NCI-H2171 treated with DMSO at 0.1 percent for 48 hours (cell line): ENCODE measurements around the gene HAUS2.
"Not testable (repeated sequence)": the region's sequence is repeated elsewhere in the genome, so short reads cannot be mapped to it uniquely, and the experiment has no call there.

Experiments
- DNase-seq: peaks from one replicate; lab custom pipeline; 2025; lab: John Stamatoyannopoulos, UW

Gene HAUS2

DNA sequence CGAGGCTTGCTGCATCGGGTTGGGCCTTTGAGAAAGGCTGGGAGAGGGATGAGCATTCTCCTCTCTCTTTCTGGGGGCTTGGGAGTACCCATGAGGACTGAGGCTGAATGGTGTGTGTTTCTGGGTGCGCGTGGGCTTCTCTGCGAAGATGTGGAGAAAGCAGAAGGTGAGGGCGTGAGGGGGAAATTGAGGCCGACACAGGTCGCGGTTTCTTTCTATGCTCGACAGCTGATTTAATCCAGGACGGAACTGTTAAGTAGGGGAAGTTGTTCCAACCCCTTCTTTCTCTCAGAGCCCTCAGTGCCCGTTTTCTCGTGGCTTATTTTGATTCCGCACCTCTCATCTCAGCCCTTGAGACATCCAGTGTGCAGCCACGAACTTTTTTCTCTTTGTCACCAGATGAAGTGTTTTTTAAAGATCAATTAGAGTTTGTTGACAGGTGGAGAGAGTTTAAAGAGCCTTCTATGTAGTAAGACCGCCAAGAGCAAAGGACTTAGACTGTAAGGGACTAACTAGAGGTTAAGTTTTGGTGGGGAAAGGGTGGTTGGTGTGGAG is 27.5 kb downstream of the HAUS2 start:
- DNase-seq = no peak

DNA sequence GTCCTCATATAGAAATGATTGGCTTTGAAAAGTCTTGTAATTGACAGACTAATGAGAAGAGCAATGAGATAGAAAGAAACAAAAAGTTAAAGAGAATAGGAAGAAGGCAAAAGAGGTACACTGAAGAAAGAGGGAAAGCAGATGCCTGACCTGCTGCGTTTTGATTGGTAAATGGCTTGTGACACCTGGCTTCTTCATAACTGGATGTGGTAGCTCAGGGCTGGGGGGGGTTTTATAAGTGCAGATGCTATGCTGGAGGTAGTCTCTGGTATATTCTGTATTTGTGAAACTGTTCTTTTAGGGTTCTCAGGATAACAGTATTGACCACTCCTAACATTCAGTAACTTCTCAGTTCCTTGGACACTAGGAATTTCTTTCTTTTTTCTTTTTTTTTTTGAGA is 28.1 kb downstream of the HAUS2 start:
- peak; percentile 7 for DNase-seq

DNA sequence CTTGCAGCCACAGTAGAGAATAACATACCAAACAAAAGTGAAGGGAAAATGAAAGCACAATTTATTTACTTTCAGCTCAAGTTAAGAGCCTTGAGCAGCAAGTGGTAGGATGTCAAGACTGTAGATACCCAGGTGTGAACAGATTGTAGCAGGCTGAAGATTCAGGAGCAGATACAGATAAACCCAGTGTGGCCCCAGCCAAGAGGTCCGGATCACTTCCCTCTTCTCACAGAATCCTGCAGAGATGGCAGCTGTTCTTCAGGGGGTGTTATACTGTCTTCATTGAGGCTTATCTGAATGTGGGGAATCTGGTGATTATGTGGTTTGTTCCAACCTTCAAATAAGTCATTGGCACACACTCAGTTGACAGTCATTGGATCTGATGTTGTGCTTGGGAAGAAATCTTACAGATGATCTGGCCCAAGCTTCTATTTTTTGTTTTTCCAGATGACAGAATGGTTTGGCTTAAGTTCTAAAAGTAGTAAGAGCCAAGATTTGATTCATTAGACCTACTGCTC is 28.9 kb downstream of the HAUS2 start:
- peak; percentile 71 for DNase-seq

DNA sequence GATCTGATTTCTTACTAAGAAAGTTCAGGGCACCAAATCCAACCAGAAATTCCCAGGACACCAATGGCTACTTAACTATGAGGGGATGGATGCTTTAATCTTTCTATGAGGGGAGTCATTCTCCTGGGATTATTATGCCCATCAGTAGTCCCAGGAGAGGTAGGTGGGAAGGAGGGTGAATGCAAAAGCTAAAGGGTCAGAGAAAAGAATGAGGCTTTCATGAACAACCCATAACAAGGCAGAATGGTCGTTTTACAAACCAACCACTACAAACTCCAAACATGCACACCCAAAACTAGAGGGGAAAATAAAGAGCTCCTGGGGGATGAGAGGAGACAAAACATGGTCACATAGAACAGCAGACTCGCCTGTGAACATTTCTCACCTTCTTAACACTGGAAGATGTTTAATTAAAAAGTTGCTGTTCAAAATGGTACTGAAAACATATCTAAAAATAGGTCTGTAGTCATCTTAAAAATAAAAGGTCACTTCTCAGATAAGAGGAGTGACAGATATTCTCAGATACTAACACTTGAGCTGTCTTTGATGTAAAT is 30.4 kb downstream of the HAUS2 start:
- no peak for DNase-seq

DNA sequence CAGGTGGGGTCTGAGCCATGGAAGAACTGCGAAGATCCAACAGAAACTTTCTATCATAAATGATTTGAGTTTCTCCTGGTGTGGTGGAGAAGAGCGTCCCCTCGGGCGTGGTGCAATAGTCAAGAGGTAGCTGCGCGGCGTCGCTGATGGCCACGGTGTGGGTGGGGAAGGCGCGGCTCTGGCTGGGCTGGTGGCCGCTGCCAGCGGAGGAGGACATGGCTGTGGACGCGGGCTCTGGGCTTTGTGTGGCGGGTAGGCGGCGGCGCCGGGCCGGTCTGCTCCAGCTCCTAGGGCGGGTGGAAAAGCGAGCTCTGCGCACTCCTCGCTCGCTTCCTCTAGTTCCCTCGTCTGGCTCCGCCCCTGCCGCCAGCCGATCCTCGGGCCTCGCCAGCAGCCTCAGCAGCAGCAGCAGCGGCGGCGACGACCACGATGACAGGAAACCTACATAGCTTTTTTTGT is 32.7 kb downstream of the HAUS2 start:
- DNase-seq = no peak

DNA sequence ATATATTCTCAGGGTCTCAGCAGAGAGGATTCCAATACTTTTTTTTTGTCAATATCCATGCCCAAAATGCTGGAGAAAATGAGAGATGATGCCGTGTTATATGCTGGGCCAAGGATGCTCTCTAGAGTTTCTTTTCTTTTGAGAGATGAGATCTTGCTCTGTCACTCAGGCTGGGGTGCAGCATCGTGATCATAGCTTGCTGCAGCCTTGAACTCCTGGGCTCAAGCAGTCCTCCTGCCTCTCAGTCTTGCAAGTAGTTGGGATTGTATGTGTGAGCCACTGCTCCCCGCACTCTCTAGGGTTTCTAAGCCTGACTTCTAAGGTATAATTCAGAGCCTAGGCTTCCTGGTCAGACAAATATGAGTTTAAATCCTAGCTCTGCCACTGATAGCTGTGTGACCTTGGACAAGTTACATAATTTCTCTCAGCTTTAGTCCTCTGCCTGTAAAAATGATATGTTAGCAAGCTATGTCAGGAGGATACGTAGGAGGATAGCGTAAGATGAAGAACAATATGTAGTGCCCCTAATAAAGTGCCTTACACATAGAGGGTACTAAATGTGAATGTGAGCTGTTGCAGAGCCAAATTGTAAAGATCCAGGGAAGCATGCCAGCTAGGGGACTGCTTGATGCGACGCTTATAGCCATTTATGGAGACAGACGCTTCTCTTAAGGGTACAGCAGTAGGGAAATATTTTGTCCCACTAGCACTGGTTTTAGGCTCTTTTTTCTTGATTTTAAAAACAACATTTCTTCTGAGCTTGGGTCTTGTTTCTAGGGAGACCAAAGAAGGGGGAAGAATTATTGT is 34.1 kb downstream of the HAUS2 start:
- DNase-seq = no peak

DNA sequence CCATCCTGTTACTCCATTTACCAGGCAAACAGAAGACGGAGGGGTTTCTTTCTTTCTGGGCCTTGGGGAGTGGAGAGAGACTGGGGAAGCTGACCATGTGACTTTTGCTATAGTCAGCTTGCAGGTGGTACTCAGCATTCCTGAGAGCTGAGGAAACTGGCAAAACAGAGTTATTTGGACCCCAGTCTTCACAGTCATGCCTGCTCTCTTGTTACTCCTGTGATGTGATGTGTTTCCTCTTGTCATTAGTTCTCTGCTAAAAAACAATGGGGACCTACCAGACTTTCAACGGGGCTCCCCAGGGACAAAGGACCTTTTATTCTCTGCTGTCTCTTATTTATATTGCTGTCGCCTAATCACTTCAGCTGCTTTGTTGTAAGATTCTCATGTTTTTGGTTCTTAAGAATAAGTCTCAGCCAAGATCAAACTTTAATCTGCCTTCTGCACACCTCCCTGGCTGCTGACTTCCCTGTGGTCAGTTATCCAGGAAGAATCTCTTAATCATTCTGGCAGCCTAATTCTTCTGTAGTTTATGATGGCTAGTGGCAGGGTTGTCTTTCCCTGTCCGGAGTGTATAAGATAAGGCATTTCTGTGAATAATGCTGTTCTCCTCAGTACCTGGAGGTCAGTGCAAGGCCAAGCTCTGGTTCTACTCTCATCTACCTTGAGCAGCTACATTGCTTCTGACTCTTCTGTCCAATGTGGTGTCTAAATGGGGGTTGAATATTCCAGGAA is 35.6 kb downstream of the HAUS2 start:
- no peak for DNase-seq

DNA sequence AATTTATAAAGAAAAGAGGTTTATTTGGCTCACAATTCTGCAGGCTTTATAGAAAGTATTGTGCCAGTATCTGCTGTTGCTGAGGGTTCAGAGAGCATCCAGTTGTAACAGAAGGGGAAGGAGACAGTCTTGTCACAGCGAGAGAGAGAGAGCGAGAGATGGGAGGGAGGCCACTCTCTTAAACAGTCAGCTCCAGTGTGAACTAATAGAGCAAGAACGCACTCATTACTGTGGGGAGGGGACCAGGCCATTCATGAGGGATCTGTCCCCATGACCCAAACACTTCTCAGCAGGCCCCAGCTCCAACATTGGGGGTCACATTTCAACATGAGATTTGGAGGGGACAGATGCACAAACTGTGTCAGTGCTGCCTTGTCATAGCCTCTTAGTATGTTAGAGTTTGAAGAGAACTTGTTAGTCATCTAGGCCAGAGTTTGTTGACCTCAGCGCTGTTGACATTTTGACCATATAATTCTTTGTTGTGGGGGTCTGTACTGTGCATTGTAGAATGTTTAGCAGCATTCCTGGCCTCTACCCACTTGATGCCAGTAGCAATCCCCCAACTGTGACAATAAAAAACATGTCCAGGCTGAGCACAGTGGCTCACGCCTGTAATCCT is 42.1 kb downstream of the HAUS2 start:
- no peak for DNase-seq

DNA sequence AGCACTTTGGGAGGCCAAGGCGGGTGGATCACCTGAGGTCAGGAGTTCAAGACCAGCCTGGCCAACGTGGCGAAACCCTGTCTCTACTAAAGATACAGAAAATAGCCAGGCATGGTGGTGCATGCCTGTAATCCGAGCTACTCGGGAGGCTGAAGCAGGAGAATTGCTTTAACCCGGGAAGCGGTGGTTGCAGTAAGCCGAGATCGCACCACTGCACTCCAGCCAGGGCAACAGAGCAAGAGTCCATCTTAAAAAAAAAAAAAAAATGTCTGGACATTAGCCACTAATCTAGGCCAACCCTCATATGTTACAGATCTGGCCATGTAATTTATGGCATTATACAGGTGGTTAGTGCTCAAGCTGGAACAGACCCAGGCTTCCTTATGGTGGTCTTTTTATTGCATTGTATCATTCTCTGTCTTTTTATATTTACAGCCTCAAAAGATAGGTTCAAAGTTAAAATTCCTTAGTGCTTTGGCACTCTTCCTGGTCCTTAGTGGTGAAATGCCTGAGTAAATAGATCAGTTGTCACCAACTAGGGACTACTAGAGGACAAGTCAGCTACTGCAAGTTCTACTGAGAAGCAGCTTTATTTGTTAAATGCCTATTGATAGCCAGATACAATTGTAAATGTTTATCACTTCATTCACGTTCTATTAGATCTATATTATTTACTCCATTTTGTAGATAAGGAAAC is 42.7 kb downstream of the HAUS2 start:
- DNase-seq = peak; percentile 11

DNA sequence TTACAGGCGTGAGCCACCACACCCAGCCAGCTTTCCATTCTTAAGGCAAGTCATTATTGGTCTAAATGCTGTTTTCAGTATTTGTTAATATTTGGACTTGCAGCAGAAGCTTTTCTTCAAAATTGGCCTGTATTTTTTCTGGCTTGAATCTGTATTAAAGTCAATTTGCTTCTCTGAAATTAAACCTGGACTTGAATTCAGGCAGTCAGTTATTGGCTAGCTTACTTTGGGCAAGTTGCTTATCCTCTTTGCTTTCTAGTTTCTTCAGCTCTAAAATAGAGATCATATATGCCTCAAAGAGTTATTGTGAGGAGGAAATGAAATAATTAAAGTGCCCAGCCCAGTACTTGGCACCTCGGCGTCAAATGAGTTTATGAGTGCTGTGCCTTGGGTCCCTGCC is 44.1 kb downstream of the HAUS2 start:
- no peak for DNase-seq

DNA sequence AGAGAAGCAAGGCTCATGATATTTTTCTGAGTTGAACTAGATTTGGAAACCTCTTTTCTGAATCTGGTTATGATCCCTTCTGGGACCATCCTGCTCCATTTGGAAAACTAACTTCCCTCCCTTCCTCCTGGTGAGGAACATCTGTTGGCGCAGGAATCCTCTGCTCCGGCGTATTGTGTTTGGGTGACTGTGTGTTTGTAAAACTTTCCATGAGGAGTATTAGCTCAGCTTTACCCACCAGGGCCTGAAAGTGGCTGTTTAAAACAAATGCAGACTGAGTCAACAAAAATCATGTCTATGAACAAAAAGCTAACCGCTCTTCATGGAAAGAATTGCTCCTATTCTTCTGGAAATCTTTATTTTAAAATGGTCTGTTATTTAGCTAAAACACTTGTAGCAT is 44.5 kb downstream of the HAUS2 start:
- no peak for DNase-seq

DNA sequence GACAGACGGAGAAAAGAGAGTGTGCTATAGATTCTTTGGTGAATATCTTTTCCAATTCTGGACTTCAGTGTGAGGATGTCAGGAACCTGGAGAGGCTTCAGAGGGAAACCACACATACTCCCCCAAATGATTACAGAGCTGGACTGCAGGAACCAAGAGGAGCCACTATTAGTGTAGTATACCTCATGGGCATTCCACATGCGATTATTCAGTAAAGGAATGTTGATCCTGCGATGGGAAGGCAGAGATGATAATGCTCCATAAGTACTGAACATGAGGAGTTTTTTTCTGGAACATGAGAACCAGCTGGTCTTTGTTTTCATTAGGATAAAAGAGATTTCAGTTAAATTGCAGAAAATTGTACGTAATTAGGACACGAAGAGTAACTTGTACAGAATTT is 45.5 kb downstream of the HAUS2 start:
- DNase-seq = no peak

DNA sequence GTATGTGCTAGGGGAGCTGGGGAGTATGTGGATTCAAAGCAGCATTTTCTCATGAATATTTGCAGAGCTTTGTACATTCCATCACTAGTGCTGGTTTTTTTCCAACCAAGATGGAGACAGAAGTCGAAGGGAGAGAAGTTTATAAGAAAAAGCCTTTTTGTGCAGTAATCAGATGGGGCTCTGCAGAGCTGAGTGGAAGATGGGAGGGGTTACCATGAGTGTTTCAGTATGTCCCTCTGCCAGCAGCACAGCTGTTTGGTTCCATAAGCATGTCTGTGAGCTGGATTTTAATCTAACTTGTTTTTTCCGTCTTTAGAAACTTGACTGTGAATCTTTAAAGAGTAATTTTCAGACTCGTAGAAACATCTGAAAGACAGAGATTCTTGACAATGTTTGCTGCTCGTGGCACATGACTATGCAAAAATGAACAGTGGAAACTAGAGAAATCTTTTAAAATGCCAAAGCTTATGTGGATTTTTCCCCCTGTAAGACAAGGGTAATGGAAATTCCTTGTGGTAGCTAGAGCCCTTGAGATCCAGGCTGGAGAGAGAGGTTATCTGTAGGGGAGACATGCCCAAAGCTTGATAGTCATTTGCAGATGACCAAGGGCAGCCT is 47.1 kb downstream of the HAUS2 start:
- DNase-seq = no peak

DNA sequence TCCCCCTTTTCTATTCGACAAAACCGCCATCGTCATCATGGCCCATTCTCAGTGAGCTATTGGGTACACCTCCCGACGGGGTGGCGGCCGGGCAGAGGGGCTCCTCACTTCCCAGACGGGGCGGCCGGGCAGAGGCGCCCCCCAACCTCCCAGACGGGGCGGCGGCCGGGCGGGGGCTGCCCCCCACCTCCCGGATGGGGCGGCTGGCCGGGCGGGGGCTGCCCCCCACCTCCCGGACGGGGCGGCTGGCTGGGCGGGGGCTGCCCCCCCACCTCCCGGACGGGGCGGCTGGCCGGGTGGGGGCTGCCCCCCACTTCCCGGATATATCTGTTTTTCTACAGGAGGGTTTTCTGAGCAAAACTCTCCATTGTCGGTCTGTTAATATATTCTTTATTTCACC is 52.7 kb downstream of the HAUS2 start:
- not testable (repeated sequence) for DNase-seq

DNA sequence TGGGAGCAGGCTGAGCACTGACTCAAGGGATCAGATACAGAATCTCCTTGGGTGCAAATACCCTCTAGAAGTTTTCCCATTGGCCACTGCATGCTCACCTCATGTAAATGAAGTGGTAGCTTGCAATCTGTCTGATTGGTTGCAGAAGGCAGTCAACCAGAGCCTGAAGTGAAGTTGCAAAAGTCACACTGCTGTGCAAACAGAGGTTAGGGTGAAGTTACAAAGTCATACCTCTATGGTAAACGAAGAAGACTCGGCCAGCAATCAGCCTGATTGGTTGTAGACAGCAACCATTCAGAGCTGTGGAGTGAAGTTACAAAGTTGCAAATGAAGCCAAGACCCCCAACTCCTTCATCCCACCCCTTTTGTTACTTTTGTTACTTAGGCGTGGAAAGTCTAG is 53.9 kb downstream of the HAUS2 start:
- DNase-seq = no peak

DNA sequence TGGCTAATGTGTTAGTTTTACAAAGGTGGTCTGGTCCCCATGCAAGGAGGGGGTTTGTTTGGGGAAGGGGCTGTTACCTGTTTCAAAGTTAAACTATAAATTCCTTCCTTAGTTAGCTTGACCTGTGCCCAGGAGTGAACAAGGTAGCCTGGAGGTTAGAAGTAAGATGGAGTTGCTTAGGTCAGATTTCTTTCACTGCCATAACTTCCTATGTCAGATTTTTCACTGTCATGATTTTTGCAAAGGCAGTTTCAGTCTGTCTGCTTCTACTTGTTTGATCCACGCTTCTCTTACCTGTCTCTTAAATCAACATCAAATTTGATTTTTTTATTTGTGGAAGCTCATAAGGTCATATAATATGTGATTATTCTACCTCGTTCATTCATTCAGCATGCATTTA is 55.3 kb downstream of the HAUS2 start:
- DNase-seq = no peak

DNA sequence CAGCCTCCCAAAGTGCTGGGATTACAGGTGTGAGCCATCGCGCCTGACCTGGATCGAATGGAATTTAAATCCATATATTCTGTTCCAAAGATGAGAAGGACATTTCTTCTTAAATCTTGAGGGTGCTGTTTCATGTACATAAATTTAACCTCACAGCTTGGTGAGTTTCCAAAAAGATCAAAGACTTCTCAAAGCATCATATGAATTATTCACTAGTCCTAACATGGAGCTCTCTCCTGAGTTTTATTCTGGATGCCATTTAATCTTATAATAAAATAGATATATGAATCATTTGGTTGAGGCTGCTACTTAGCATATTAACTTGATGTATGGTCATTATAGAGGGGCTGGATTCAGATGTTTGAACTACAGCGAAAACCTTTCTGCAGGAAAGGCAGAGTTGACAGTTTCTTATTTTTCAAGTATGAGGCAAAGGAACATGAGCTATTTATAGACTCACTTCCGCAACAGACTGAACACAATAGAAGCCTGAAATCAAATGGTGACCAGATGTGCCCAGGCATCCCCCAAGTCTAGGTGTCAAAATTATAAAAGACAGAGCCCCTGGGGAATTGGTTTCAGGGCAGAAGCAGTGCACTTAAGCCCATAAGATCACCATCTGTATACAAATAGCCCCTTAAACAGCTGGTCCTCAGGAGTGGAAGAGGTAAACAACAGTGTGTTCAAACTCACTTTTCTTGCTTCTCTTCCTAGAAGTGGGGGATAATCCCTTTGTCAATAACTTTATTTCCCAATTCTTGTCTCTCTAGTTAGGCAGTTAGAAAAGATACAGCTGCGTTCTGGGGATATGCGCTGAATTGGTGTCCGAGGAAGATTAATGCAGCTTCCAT is 56.5 kb downstream of the HAUS2 start:
- DNase-seq = peak; percentile 88

DNA sequence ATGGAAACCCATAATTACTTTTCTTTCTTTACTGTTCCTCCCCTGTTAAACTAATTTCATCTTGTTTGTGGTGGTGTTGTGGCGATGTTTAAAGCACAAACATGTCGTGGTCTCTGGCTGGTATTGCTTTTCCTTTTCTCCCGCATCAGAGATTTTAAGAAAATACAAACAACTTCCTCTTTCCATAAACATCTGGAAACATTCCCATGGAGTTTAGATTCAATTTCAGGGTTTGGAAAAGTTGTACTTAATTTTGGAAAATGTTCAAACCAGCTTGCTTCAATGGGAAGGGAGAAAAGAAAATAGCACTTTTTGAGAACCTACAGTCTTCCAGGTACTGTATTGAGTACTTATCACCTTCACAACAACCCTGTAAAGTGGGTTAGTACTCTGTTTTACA is 57.2 kb downstream of the HAUS2 start:
- no peak for DNase-seq

DNA sequence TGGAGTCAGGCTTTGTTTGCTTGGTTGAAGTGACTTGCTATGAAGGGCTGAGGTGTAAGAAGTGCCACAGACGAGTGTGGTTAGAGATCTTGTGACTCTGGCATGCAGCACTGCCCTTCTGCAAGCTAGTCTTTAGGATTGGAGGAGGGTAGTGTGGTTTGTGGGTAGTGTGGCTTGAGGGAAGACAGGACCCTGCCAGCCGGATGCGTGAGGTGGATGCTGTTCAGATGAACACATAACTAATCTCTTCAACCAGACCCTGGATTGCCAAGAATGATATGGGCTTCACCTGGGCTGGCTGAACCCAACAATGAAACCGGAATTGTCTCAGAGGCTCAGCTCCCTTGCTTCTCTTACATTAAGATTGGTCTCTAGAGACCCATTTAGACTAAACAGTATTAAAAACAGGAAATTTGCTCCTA is 59.5 kb downstream of the HAUS2 start:
- no peak for DNase-seq
